IMR-90 (cell line): ENCODE measurements around the gene PES1. TPM values are rescaled to one million over a fixed set of nuclear protein-coding genes. Genes with fewer than 3 reads are reported as not detected.
A peak's percentile ranks its signal among the peaks of the same experiment; 100 is the strongest.

ENCODE experiments used
- ATAC-seq: fragments of 200-7000 bp; cut with Tn5 transposase; 2 replicates; pipeline ENCODE4 v1.9.1; 2020; ENCODE audit warnings: low read depth, mild to moderate bottlenecking, moderate library complexity
- BruUV-seq: library from RNA; stranded (reverse); fragments of 400-500 nt; replicated peaks from 2 replicates; lab custom pipeline; 2021; lab: Mats Ljungman, UMichigan
- CTCF ChIA-PET: fragments of 300-600 bp; formaldehyde crosslinking; extraction: SDS; loops from one replicate; lab custom pipeline; 2021; ENCODE audit warnings: antibody characterized with exemption; lab: Yijun Ruan, JAX
- POLR2A ChIA-PET: fragments of 300-600 bp; sonication (Branson Sonifier 250); formaldehyde crosslinking; loops from one replicate; lab custom pipeline; 2022; ENCODE audit warnings: antibody characterized with exemption; ENCODE audit not compliant: unreplicated experiment; lab: Charles Lee
- DNase-seq: peaks from one replicate; pipeline ENCODE4 v3.0.0; 2013
- H2AFZ ChIP-seq: replicated peaks from 2 replicates; pipeline ENCODE3; 2013; ENCODE audit warnings: low read length, mild to moderate bottlenecking; ENCODE audit not compliant: poor library complexity
- H2AK5ac ChIP-seq: 2 replicates; pipeline ENCODE4 v1.6.1; 2013; ENCODE audit warnings: low read depth, low read length, inconsistent platforms
- H2AK9ac ChIP-seq: replicated peaks from 2 replicates; pipeline ENCODE3; 2013; ENCODE audit warnings: mild to moderate bottlenecking, low read depth, low read length, moderate library complexity; ENCODE audit not compliant: poor library complexity
- H2BK120ac ChIP-seq: 2 replicates; pipeline ENCODE4 v1.6.1; 2013; ENCODE audit warnings: low read depth, low read length, inconsistent platforms
- H2BK15ac ChIP-seq: 3 replicates; pipeline ENCODE4 v1.6.1; 2013; ENCODE audit warnings: low read depth, low read length, inconsistent platforms
- H2BK20ac ChIP-seq: 2 replicates; pipeline ENCODE4 v1.6.1; 2013; ENCODE audit warnings: low read depth, mild to moderate bottlenecking, inconsistent platforms, low read length, moderate library complexity
- H2BK5ac ChIP-seq: 2 replicates; pipeline ENCODE4 v1.6.1; 2013; ENCODE audit warnings: mild to moderate bottlenecking, low read depth, low read length, inconsistent platforms; ENCODE audit not compliant: poor library complexity, severe bottlenecking
- H3K14ac ChIP-seq: replicated peaks from 2 replicates; pipeline ENCODE4 v1.6.1; 2013; ENCODE audit warnings: low read depth, low read length, inconsistent platforms
- H3K18ac ChIP-seq: 2 replicates; pipeline ENCODE4 v1.6.1; 2013; ENCODE audit warnings: low read depth, low read length, control low read depth
- H3K23ac ChIP-seq: 2 replicates; pipeline ENCODE4 v1.6.1; 2013; ENCODE audit warnings: low read depth, low read length, inconsistent platforms
- H3K27ac ChIP-seq: 2 replicates; pipeline ENCODE4 v1.5.1; 2013; ENCODE audit warnings: mild to moderate bottlenecking, control low read depth, low read length; ENCODE audit not compliant: insufficient read depth
- H3K27me3 ChIP-seq: 2 replicates; pipeline ENCODE4 v1.6.1; 2013; ENCODE audit warnings: low read length; ENCODE audit not compliant: control insufficient read depth, insufficient read depth
- H3K36me3 ChIP-seq: 2 replicates; pipeline ENCODE4 v1.6.1; 2013; ENCODE audit warnings: low read length, mixed read lengths; ENCODE audit not compliant: control insufficient read depth, insufficient read depth
- H3K4ac ChIP-seq: 2 replicates; pipeline ENCODE4 v1.6.1; 2013; ENCODE audit warnings: low read depth, low read length, inconsistent platforms
- H3K4me1 ChIP-seq: 2 replicates; pipeline ENCODE4 v1.6.1; 2013; ENCODE audit warnings: low read length, mixed read lengths; ENCODE audit not compliant: control insufficient read depth, insufficient read depth
- H3K4me2 ChIP-seq: 2 replicates; pipeline ENCODE4 v1.6.1; 2013; ENCODE audit warnings: low read depth, mild to moderate bottlenecking, control low read depth, low read length, moderate library complexity
- H3K4me3 ChIP-seq: 2 replicates; pipeline ENCODE4 v1.5.1; 2013; ENCODE audit warnings: low read depth, mild to moderate bottlenecking, control low read depth, low read length, moderate library complexity; ENCODE audit not compliant: insufficient read depth
- H3K56ac ChIP-seq: 2 replicates; pipeline ENCODE4 v1.6.1; 2013; ENCODE audit warnings: low read length, inconsistent platforms; ENCODE audit not compliant: insufficient read depth; ENCODE audit errors: extremely low read depth
- H3K79me1 ChIP-seq, 2 experiments: 2 replicates each; pipeline ENCODE4 v1.6.1; 2013; ENCODE audit warnings: low read length in 2 of 2, inconsistent platforms in 1 of 2, low read depth in 1 of 2
- H3K9ac ChIP-seq: 2 replicates; pipeline ENCODE4 v1.6.1; 2013; ENCODE audit warnings: low read depth, low read length, control low read depth
- H3K9me1 ChIP-seq: 2 replicates; pipeline ENCODE4 v1.6.1; 2013; ENCODE audit warnings: low read length, inconsistent platforms; ENCODE audit not compliant: insufficient read depth
- H3K9me3 ChIP-seq: 2 replicates; pipeline ENCODE4 v1.6.1; 2013; ENCODE audit warnings: low read length; ENCODE audit not compliant: control insufficient read depth, insufficient read depth
- H4K20me1 ChIP-seq: 2 replicates; pipeline ENCODE4 v1.6.1; 2013; ENCODE audit warnings: low read length, inconsistent platforms; ENCODE audit not compliant: insufficient read depth
- H4K5ac ChIP-seq: 2 replicates; pipeline ENCODE4 v1.6.1; 2013; ENCODE audit warnings: mild to moderate bottlenecking, low read depth, low read length, control low read depth
- H4K8ac ChIP-seq, 2 experiments: 2 replicates each; pipeline ENCODE4 v1.6.1; 2013; ENCODE audit warnings: low read depth in 2 of 2, low read length in 2 of 2, control low read depth in 1 of 2, inconsistent platforms in 1 of 2
- H4K91ac ChIP-seq: 2 replicates; pipeline ENCODE4 v1.6.1; 2013; ENCODE audit warnings: low read depth, low read length, inconsistent platforms; ENCODE audit not compliant: insufficient read depth
- RCOR1 ChIP-seq: IDR thresholded peaks from 2 replicates; pipeline ENCODE4 v1.6.1; 2012; ENCODE audit warnings: mild to moderate bottlenecking, low read length, improper control_type of control experiment; ENCODE audit not compliant: insufficient replicate concordance
- WGBS, 2 experiments: methylation state at CpG; one replicate each; pipeline versions ENCODE4 v1.1.5 to v1.1.7; 2013; ENCODE audit warnings: missing lambda C conversion rate in 2 of 2; ENCODE audit not compliant: insufficient read length in 1 of 2; ENCODE audit errors: extremely low coverage in 2 of 2; 5-methylcytosine and 5-hydroxymethylcytosine counted together
- dilution Hi-C: fragments of 300-500 bp; cut with HindIII; formaldehyde crosslinking; loops from one replicate; pipeline ENCODE4 v1.14.3; 2018; ENCODE audit warnings: low sequenced_read_pairs; ENCODE audit not compliant: unreplicated experiment
- in situ Hi-C: fragments of 300-500 bp; cut with MboI; formaldehyde crosslinking; loops from 3 replicates; pipeline ENCODE4 v1.14.3; 2019; ENCODE audit warnings: low sequenced_read_pairs, inconsistent platforms, mixed read lengths
- intact Hi-C: fragments of 100-400 bp; cut with micrococcal nuclease; formaldehyde crosslinking; loops from 2 replicates; pipeline ENCODE4 v1.10.0; 2022
- polyA plus RNA-seq, 3 experiments: library from polyadenylated mRNA; depleted of rRNA; stranded (reverse); fragments of >200 nt; gene quantifications; 2 replicates each; pipeline ENCODE4 v1.2.3, GENCODE V29; 2012; ENCODE audit warnings: low replicate concordance in 1 of 3
- total RNA-seq: library from RNA; depleted of rRNA; stranded (reverse); fragments of >200 nt; gene quantifications from 2 replicates; pipeline ENCODE4 v1.2.3, GENCODE V29; 2012

The PES1 gene
- total and polyA plus RNA-seq, 2 of the 4 experiments (the other 2 are of a cell fraction): 120 to 142 TPM

GRCh38 chr22:30580896-30581295 lies 10.8 kb downstream of the PES1 start:
- no peak overlapping the region for H3K9ac ChIP-seq
- no peak overlapping the region for H3K4ac ChIP-seq
- no peak for ATAC-seq
- no peak overlapping the region for H2BK5ac ChIP-seq
- no peak overlapping the region for H3K23ac ChIP-seq
- no peak overlapping the region for H2BK15ac ChIP-seq
- ChIA-PET POLR2A (no interaction called here), CTCF (no interaction called here)
- no peak overlapping the region for H3K18ac ChIP-seq
- no peak for DNase-seq
- H2BK20ac ChIP-seq: no peak overlapping the region
- peaks cover 9% of the 10 kb centered on the region; the same call in 1 of the 2 replicates for H4K20me1 ChIP-seq
- H3K9me1 ChIP-seq: 0 out of 2 replicates have a peak, but pooled peaks cover 2% of the 10 kb centered on the region
- intact Hi-C loops (no loop called here), dilution Hi-C loops (no loop called here), in situ Hi-C loops (no loop called here)
- no peak for TF ChIP-seq RCOR1
- BruUV-seq: no TSS peak
- 0 out of 4 replicates have a peak, but pooled peaks cover 2 to 3% of the 10 kb centered on the region in 2 experiments for H3K79me1 ChIP-seq
- H2BK120ac ChIP-seq: no peak overlapping the region
- no peak overlapping the region for H3K4me3 ChIP-seq
- no peak overlapping the region for H3K14ac ChIP-seq
- H3K27me3 ChIP-seq: no peaks in the 10 kb centered on the region
- no peaks in the 10 kb centered on the region for H3K4me1 ChIP-seq
- no peak overlapping the region for H2AK5ac ChIP-seq
- no CpG with 5 or more reads among the region's 6 CpGs for WGBS, 2 experiments
- no peak overlapping the region for H4K91ac ChIP-seq
- no peak overlapping the region for H3K27ac ChIP-seq
- H4K8ac ChIP-seq: no peak overlapping the region
- H2AFZ ChIP-seq: no peak overlapping the region
- peaks cover 88% of the 10 kb centered on the region for H3K36me3 ChIP-seq
- no peak overlapping the region for H4K5ac ChIP-seq
- no peak overlapping the region for H3K56ac ChIP-seq
- peak overlapping the region; percentile 23 for H2AK9ac ChIP-seq
- no peak overlapping the region for H3K4me2 ChIP-seq
- no peaks in the 10 kb centered on the region for H3K9me3 ChIP-seq
